ENCODE results near the gene LRMDA.

The LRMDA gene

DNA sequence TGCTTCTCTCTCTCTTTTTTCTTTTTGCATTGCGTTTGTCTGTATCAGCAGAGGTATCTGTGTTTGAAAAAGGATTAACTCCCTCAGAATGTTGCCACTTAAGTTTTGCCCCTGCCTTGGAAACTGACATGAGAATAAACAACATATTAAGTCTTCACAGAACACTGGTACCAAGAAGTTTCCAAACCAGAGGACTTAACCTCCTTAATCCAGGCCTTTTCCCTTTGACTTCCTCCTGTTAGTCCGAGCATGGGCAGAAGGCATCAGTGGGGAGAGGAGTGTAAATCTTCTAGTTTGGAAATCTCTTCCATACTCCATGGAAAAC is 681.4 kb downstream of the LRMDA start:
- in situ Hi-C loops (cut with HindIII; ENCODE audit: low pct_ligation_motif_present, low pct_unique_long_range_greater_than_20kb, low sequenced_read_pairs), result no loop called here
- no peak for DNase-seq

DNA sequence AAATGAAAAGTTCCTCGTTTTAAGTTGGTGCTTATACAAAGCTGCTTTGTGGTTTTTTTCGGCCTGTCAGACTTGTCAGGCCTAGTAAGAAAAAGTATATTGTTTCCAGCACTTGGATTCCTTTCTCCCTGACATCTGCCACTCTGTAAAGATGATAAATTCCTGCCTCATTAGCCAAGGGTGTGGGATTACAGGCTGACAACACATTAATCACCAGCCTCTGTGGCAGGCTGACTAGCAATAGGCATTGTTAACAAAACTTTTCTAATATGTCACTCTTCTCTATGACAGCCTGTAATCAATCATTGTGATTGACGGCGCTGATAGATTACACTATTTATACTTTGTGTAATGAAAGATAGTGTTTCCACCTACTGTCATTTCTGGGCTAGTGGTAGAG is 682.5 kb downstream of the LRMDA start:
- DNase-seq, result no peak
- in situ Hi-C loops (cut with HindIII; ENCODE audit: low pct_ligation_motif_present, low pct_unique_long_range_greater_than_20kb, low sequenced_read_pairs), result no loop called here

DNA sequence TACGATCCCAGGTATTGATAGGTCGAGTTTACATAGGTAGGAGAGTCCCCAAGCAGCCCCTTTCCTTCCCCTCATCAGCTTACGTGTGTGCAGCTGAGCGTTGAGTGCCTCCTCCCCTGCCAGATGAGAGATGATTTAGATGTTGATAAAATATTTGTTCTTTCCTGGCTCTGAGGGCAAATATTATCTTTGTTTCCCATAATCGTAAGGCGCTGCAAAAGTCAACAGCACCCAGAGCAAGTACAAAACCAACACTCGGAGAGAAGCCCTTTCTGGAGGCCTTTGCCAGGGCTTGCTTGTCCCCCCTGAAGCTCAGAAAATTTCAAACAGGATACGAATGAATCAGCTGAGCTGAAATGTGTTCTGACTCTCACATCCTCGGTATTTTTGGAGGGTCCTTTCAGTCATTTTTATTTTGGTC is 683.2 kb downstream of the LRMDA start:
- in situ Hi-C loops (cut with HindIII; ENCODE audit: low pct_ligation_motif_present, low pct_unique_long_range_greater_than_20kb, low sequenced_read_pairs), result no loop called here
- DNase-seq, result no peak

DNA sequence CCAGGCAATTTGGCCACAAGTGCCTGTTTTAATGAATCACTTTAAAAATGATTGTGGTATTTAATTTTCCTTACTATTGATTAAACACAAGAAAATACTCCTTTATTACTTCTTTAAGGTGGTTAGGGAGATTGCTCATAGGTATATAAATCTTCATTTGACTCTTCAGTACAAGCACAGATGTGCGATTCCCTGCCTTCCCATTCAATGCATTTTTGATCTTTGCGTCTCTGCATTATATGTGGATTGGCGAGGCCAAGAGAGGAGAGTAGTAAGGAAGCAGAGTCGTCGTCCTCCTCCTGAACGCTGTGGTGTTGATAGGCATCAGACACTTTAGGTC is 683.7 kb downstream of the LRMDA start:
- in situ Hi-C loops (cut with HindIII; ENCODE audit: low pct_ligation_motif_present, low pct_unique_long_range_greater_than_20kb, low sequenced_read_pairs), result no loop called here
- no peak for DNase-seq

DNA sequence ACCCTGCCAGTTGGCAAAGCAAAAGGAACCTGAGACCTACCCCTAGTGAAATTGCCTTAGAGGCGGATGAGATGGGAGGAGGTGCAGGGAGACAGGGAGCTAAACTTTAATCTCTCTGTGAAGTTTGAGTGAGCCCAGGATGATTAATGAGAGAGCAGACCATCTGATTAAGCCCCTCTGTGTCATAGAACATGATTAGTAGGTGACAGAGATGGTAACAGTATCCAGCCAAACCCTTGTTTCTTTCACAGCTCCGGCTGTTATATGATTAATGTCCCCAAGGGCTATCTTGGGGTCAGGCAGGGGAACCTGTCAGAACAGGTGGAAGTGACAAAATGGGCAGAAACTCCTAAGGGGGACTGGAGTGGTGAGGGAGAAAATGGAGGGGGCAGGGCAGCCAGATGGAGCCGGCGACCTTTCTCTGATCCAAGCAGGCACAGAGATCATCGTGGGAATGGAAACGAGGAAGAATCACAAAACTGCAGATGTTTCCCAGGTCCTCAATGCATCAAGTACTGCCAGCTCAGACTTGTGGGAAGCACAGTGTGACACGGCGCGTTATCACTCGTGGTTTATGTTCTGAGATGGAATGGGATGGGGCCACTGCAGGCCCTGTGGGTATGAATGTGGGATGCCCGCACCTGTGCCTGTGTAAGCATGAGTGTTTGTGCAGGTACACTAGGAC is 684.2 kb downstream of the LRMDA start:
- DNase-seq, result no peak
- in situ Hi-C loops (cut with HindIII; ENCODE audit: low pct_ligation_motif_present, low pct_unique_long_range_greater_than_20kb, low sequenced_read_pairs), result no loop called here

DNA sequence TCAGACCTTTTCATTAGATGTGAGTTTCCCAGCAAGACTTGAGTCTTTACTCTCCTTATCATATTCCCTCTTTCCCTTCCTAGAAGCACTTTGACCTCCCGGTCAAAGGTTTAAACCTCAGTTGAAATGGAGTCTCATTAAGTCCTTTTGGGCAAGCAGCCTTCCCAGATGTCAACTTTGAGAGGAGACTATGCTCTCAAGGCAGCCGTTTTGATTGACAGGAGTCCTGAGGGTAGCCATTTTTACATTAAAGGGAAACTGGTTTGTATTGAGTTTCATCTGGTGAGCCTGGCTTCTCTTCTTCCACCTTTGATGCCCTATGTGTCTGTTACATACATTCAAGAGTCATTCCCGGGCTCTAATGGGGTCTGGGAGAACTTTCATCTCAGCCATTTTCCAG is 685.1 kb downstream of the LRMDA start:
- DNase-seq, result no peak
- in situ Hi-C loops (cut with HindIII; ENCODE audit: low pct_ligation_motif_present, low pct_unique_long_range_greater_than_20kb, low sequenced_read_pairs), result no loop called here

- DNase-seq, result no peak
- in situ Hi-C loops (cut with HindIII; ENCODE audit: low pct_ligation_motif_present, low pct_unique_long_range_greater_than_20kb, low sequenced_read_pairs), result no loop called here
These were observed 686.5 kb downstream of the LRMDA start for GRCh38 chr10:76117949-76118348.

DNA sequence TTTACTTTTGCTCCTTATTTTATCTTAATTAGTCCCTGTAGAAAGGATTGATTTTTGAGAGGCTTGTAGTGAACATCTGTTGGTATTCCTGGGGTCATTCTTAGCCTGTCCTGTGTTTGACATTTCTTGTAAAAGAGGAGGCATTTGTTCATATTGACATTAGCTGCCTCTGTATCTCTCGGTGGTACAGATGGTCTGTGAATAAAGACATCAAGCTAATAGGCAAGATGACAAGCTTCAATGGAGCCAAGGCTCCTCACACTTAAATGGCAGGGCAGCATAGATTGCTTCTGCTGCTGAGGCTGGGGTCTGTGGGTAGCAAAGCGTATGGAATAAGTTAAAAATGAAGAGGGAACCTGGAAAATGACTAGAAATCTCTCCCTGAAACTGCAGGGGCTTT is 687.6 kb downstream of the LRMDA start:
- no peak for DNase-seq
- in situ Hi-C loops (cut with HindIII; ENCODE audit: low pct_ligation_motif_present, low pct_unique_long_range_greater_than_20kb, low sequenced_read_pairs), result no loop called here

DNA sequence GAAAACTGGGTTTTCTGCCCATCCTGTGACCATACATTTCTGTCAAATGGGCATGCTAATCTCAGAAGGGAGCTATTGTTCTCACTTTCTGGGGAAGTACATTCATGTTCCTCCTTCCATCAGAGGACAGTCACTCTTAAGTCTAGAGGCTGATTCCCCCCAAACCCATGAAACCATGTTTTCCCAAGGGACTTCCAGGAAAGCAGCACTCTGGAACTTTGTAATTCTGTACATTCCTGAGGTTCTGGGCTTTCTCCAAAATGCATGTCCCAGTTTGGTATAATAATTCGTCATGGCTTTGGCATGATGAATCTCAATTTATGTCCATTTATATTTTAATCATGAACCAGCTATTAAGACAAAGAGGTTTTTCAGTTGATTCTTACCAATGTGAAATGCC is 688.1 kb downstream of the LRMDA start:
- in situ Hi-C loops (cut with HindIII; ENCODE audit: low pct_ligation_motif_present, low pct_unique_long_range_greater_than_20kb, low sequenced_read_pairs), result no loop called here

DNA sequence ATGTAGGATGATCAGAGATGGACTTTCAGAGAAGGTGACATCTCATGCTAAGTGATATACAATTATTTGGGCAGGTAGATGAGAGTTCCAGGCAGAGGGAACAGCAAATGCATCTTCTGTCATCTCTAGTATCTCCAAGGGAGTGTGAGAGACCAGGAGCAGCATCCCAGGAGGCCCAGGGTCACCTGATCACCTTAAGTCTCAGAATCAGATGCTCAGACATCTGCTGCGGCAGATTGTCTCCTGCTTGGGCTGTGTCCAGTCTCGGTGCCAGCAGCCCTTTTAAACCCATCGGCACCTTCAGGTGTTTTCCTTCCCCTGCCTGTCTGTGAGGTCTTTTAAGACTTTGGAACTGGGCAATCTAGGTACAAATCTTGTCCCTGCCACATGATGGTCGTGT is 690.6 kb downstream of the LRMDA start:
- in situ Hi-C loops (cut with HindIII; ENCODE audit: low pct_ligation_motif_present, low pct_unique_long_range_greater_than_20kb, low sequenced_read_pairs), result no loop called here
- no peak for DNase-seq

More for the DNA sequence above, 688.1 kb downstream of the LRMDA start:
- DNase-seq, result no peak

DNA sequence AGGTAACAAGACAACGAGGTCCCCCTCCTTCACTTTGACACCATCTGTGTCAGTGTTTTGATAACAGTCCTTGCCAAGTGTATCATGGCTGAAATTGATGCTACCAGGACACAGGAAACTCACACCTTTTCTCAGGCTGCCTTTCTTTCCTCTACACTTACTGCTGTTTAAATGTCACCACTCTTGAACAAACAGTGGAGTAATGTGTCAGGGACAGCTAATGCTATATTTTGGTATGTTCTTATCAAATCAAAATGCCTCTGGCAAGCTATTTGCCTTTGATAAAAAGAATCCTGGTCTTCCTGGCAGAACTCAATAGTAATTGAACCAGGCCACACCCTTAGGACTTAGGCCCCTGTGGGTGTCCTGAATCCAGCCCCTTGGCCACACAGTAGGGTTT is 692.9 kb downstream of the LRMDA start:
- in situ Hi-C loops (cut with HindIII; ENCODE audit: low pct_ligation_motif_present, low pct_unique_long_range_greater_than_20kb, low sequenced_read_pairs), result no loop called here
- DNase-seq, result no peak

DNA sequence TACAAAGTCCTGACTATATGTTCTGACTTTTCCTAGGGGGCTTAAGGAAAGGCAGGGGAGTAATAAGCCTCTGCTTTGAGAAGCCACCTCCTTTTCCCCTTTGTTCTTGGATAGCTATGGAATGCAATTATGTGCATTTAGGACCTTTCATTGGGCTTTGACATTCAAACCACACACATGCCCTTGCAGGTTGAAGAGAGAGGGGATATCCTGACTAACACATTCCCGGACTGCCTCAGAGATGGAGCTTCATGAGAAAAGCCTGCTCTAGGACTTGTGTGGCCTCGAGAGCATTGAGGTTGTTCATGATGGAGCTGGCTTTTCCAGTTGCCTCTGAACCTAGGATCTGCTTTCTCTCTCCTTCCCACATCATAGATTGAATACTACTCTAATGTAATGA is 694.5 kb downstream of the LRMDA start:
- DNase-seq, result no peak
- in situ Hi-C loops (cut with HindIII; ENCODE audit: low pct_ligation_motif_present, low pct_unique_long_range_greater_than_20kb, low sequenced_read_pairs), result no loop called here

DNA sequence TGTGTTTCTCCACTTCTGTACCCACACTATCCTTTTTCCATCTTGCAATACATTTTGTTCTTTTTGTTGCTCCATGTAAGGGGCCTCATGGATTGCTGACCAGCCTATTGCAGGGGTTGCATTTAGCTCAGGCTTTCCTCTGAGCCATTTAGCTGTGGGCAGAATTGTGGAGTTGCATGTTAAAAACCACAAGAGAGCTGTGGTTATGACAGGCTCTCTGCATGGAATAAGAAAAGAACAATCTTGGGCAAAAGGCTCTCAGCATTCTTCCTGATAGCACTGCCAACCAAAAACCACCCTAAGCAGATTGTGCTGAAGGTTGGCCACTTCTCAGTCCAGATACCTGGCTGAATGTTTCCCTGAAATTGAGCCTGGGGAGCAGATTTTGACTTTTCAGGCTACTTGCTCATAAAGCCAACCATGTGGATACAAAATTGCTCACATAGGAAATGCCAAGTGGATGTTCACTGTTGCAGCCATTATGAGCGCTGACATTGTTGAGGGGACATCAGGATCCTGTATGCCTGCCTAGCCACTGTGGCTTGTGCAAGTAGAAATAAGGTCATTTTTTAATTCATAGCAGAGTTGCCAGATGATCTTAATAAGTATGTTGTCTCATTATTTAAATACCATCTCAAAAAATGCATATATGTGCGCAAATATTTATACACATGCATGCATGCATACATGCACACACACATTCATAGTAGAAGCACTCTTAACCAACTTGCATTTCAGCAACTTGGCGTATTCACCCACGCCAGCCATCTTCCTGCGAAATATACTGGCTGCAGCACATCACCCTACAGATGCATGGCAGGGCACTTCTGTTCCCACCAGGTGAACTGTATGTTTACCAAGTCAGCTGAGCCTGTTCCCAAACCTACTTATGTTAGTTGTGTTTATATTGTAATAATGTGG is 695.4 kb downstream of the LRMDA start:
- DNase-seq, result no peak
- in situ Hi-C loops (cut with HindIII; ENCODE audit: low pct_ligation_motif_present, low pct_unique_long_range_greater_than_20kb, low sequenced_read_pairs), result no loop called here

DNA sequence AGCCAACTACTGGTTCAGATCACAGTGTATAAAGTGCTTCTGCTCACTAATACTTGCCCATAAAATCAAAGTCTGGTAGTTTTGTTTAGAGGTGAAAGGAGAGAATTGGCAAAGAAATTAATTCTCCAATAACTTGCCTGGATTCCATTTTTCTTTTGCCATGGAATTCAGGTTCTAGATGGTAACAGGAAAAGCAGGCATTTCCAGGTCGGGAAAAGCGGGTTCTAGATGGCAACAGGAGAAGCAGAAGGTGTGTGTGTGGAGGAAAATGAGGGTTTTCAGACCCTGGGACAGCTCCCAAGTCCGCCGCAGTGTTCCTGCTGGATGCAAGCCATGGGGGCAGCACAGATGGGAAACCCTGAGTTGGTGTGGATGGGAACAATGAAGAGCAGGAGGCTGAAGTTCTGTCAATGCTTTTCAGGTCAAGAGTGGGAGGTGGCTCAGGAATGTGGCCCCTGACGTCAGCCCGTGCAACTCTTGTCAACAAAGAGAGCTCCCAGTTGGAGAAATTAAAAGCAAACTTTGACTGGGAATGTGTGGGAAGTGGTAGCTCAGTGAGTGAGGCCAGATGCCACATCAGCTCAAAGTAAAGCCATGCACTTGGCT is 696.7 kb downstream of the LRMDA start:
- in situ Hi-C loops (cut with HindIII; ENCODE audit: low pct_ligation_motif_present, low pct_unique_long_range_greater_than_20kb, low sequenced_read_pairs), result no loop called here
- DNase-seq, result no peak

DNA sequence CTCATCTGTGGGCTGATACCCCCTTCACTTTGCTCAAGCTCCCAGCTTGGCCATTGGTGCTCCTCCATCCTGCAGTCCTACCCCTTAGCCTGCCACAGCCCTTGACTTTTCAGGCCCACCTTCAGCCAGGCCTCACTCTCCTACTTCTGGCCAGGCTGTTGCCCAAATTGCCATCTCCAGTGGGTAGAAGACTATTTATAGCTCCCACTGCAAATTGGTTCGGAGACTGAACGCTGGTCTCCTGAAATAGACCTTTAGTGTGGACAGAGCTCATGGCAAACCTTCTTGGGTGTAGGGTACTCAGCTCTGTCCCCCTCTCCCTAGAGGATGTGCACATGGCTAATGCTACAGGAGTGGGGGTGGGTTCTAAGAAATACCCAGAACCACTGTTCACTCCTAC is 697.8 kb downstream of the LRMDA start:
- in situ Hi-C loops (cut with HindIII; ENCODE audit: low pct_ligation_motif_present, low pct_unique_long_range_greater_than_20kb, low sequenced_read_pairs), result no loop called here
- no peak for DNase-seq

GRCh38 chr10:76130892-76131291 is 699.5 kb downstream of the LRMDA start:
- in situ Hi-C loops (cut with HindIII; ENCODE audit: low pct_ligation_motif_present, low pct_unique_long_range_greater_than_20kb, low sequenced_read_pairs), result no loop called here
- no peak for DNase-seq

GRCh38 chr10:76133597-76134255 is 702.3 kb downstream of the LRMDA start:
- DNase-seq, result no peak
- in situ Hi-C loops (cut with HindIII; ENCODE audit: low pct_ligation_motif_present, low pct_unique_long_range_greater_than_20kb, low sequenced_read_pairs), result no loop called here

DNA sequence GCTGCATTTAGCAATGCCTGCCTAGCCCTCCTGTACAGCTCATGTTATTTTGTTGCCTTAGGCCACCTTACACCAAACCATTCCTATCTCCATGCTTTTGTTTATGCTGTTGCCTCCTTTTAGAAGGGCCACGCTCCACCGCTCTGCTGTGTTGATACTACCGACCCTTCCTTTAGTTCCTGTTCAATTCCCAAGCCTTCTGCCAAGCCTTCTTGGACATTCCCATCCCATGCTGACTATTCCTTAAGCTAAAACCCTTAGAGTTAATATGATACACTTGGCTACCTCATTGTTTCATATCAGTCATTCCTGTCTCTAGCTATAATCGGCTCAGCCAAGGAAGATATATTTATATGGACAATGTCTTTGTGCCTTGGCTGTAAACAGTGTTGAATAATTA is 705.5 kb downstream of the LRMDA start:
- in situ Hi-C loops (cut with HindIII; ENCODE audit: low pct_ligation_motif_present, low pct_unique_long_range_greater_than_20kb, low sequenced_read_pairs), result no loop called here
- DNase-seq, result no peak

DNA sequence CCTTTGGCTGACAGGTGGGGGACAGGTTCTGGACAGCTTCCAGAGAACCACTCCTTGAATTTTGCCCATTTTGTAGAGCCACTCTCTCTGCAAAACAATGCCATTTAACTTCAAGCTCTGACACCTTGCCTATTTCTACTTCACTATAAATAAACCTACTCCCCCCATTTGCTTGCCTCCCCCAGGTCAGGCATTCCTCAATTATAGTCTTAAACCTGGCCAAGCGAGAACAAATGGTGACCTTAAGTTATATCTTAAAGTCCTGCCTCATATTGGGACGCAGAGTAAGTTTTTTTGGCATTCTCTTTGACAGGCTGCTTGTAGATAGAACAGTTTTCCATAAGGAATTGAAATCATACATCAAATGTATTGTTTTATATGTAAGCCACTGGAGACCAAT is 706.9 kb downstream of the LRMDA start:
- no peak for DNase-seq
- in situ Hi-C loops (cut with HindIII; ENCODE audit: low pct_ligation_motif_present, low pct_unique_long_range_greater_than_20kb, low sequenced_read_pairs), result no loop called here

Data from ACHN (cell line).